WTC11 (cell line): ENCODE data around the gene RABEP1. TPM values are rescaled to one million over a fixed set of nuclear protein-coding genes. Genes with fewer than 3 reads are reported as not detected.
A peak's percentile ranks its signal among the peaks of the same experiment; 100 is the strongest.

Experiments used
- ATAC-seq: fragments of 200-7000 bp; cut with Tn5 transposase; 2 replicates; pipeline ENCODE4 v1.10.0; 2021; ENCODE audit warnings: mild to moderate bottlenecking, moderate library complexity
- Bru-seq: library from RNA; stranded (reverse); fragments of 400-500 nt; gene quantifications from one replicate; lab custom pipeline; 2021; lab: Mats Ljungman, UMichigan
- CTCF ChIA-PET: fragments of 300-600 bp; sonication (Branson Sonifier 250); formaldehyde crosslinking; loops from one replicate; lab custom pipeline; 2021; ENCODE audit warnings: antibody characterized with exemption; lab: Charles Lee
- POLR2A ChIA-PET: fragments of 350-600 bp; sonication (Branson Sonifier 250); formaldehyde crosslinking; loops from one replicate; lab custom pipeline; 2021; ENCODE audit warnings: antibody characterized with exemption; lab: Charles Lee
- DNase-seq: peaks from one replicate; pipeline ENCODE4 v3.0.0; 2021; ENCODE audit warnings: low spot score
- H3K27ac Mint-ChIP-seq: 2 replicates; pipeline ENCODE4 v1.8.0; 2021; ENCODE audit warnings: mixed read lengths
- H3K27me3 Mint-ChIP-seq: 2 replicates; pipeline ENCODE4 v1.8.0; 2021; ENCODE audit warnings: low read depth, mild to moderate bottlenecking, moderate library complexity, mixed read lengths
- H3K36me3 Mint-ChIP-seq: 2 replicates; pipeline ENCODE4 v1.8.0; 2021; ENCODE audit warnings: mixed read lengths
- H3K4me1 Mint-ChIP-seq: 2 replicates; pipeline ENCODE4 v1.8.0; 2022; ENCODE audit warnings: mixed read lengths
- H3K4me3 Mint-ChIP-seq: 2 replicates; pipeline ENCODE4 v1.8.0; 2021; ENCODE audit warnings: mild to moderate bottlenecking, moderate library complexity, mixed read lengths
- H3K9me3 Mint-ChIP-seq: 2 replicates; pipeline ENCODE4 v1.8.0; 2021; ENCODE audit warnings: mixed read lengths
- E2F1 ChIP-seq: sonication (generic); formaldehyde crosslinking; IDR thresholded peaks from 2 replicates; pipeline ENCODE4 v1.8.0; 2022; ENCODE audit warnings: mild to moderate bottlenecking, missing genetic modification reagents
- ELF4 ChIP-seq: sonication (generic); formaldehyde crosslinking; IDR thresholded peaks from 2 replicates; pipeline ENCODE4 v1.8.1; 2022; ENCODE audit warnings: low read depth, mild to moderate bottlenecking, moderate library complexity, missing genetic modification reagents
- EMX1 ChIP-seq: fragments of 250-450 bp; sonication (Bioruptor Pico); IDR thresholded peaks from 2 replicates; pipeline ENCODE4 v1.8.0; 2021; ENCODE audit warnings: mild to moderate bottlenecking
- ESRRA ChIP-seq: sonication (generic); formaldehyde crosslinking; IDR thresholded peaks from 2 replicates; pipeline ENCODE4 v1.8.1; 2022; ENCODE audit warnings: mild to moderate bottlenecking, missing genetic modification reagents, borderline replicate concordance
- FOXK1 ChIP-seq: sonication (generic); formaldehyde crosslinking; IDR thresholded peaks from 2 replicates; pipeline ENCODE4 v1.8.0; 2022; ENCODE audit warnings: mild to moderate bottlenecking, moderate library complexity, missing genetic modification reagents
- IRF2 ChIP-seq: sonication (generic); formaldehyde crosslinking; IDR thresholded peaks from 2 replicates; pipeline ENCODE4 v1.8.0; 2022; ENCODE audit warnings: low read depth, missing genetic modification reagents, borderline replicate concordance
- KAT7 ChIP-seq: sonication (generic); formaldehyde crosslinking; IDR thresholded peaks from 2 replicates; pipeline ENCODE4 v1.8.1; 2023; ENCODE audit warnings: missing genetic modification reagents, mild to moderate bottlenecking, borderline replicate concordance
- MYBL2 ChIP-seq: sonication (generic); formaldehyde crosslinking; IDR thresholded peaks from 2 replicates; pipeline ENCODE4 v1.8.1; 2023; ENCODE audit warnings: mild to moderate bottlenecking, moderate library complexity, missing genetic modification reagents
- NR1H2 ChIP-seq: sonication (generic); formaldehyde crosslinking; IDR thresholded peaks from 2 replicates; pipeline ENCODE4 v1.9.0; 2021; ENCODE audit warnings: mild to moderate bottlenecking, moderate library complexity, missing genetic modification reagents
- PRRX2 ChIP-seq: fragments of 250-450 bp; sonication (Bioruptor Pico); IDR thresholded peaks from 2 replicates; pipeline ENCODE4 v1.8.0; 2021; ENCODE audit warnings: mild to moderate bottlenecking
- RELA ChIP-seq: sonication (generic); formaldehyde crosslinking; IDR thresholded peaks from 2 replicates; pipeline ENCODE4 v1.8.1; 2022; ENCODE audit warnings: missing genetic modification reagents, mild to moderate bottlenecking, borderline replicate concordance
- SMAD4 ChIP-seq: sonication (generic); formaldehyde crosslinking; IDR thresholded peaks from 2 replicates; pipeline ENCODE4 v1.8.0; 2022; ENCODE audit warnings: mild to moderate bottlenecking, missing genetic modification reagents
- SP1 ChIP-seq: sonication (generic); formaldehyde crosslinking; conservative IDR thresholded peaks from 2 replicates; pipeline ENCODE4 v1.8.1; 2022; ENCODE audit warnings: missing genetic modification reagents
- TCF7 ChIP-seq: sonication (generic); formaldehyde crosslinking; IDR thresholded peaks from 2 replicates; pipeline ENCODE4 v1.8.0; 2022; ENCODE audit warnings: mild to moderate bottlenecking, low read depth, missing genetic modification reagents, moderate library complexity
- ZBTB21 ChIP-seq: sonication (generic); formaldehyde crosslinking; IDR thresholded peaks from 2 replicates; pipeline ENCODE4 v1.8.1; 2023; ENCODE audit warnings: mild to moderate bottlenecking, missing genetic modification reagents, borderline replicate concordance
- ZMAT4 ChIP-seq: fragments of 250-450 bp; sonication (Bioruptor Pico); IDR thresholded peaks from 2 replicates; pipeline ENCODE4 v1.9.0; 2021; ENCODE audit warnings: mild to moderate bottlenecking
- ZNF219 ChIP-seq: sonication (generic); formaldehyde crosslinking; IDR thresholded peaks from 2 replicates; pipeline ENCODE4 v1.8.0; 2023; ENCODE audit warnings: missing genetic modification reagents, mild to moderate bottlenecking, borderline replicate concordance
- ZNF671 ChIP-seq: fragments of 250-450 bp; sonication (Bioruptor Pico); IDR thresholded peaks from 2 replicates; pipeline ENCODE4 v1.8.0; 2021; ENCODE audit warnings: mild to moderate bottlenecking
- ZSCAN18 ChIP-seq: fragments of 250-450 bp; sonication (Bioruptor Pico); IDR thresholded peaks from 2 replicates; pipeline ENCODE4 v2.1.2; 2022; ENCODE audit warnings: mild to moderate bottlenecking, moderate library complexity
- long read RNA-seq, 3 experiments: library from RNA in 1 of 3; library from capped mRNA in 1 of 3; library from polyadenylated mRNA in 1 of 3; unstranded in 2 of 3; stranded (forward) in 1 of 3; transcript quantifications; one replicate each; pipeline ENCODE4 v2.0.0, GENCODE V29; 2021
- total RNA-seq: library from RNA; stranded (reverse); gene quantifications from 3 replicates; pipeline ENCODE4 v1.2.3, GENCODE V29; 2021
- TF ChIP-seq, protein P1 (sequence below): sonication (generic); formaldehyde crosslinking; IDR thresholded peaks from 2 replicates; pipeline ENCODE4 v1.8.1; 2023; ENCODE audit warnings: mild to moderate bottlenecking, missing genetic modification reagents, moderate library complexity
- TF ChIP-seq, protein P2 (sequence below): sonication (generic); formaldehyde crosslinking; IDR thresholded peaks from 2 replicates; pipeline ENCODE4 v1.8.0; 2022; ENCODE audit warnings: mild to moderate bottlenecking, missing genetic modification reagents
- TF ChIP-seq, protein P3 (sequence below): fragments of 250-450 bp; sonication (Bioruptor Pico); conservative IDR thresholded peaks from 2 replicates; pipeline ENCODE4 v1.9.0; 2021; ENCODE audit warnings: mild to moderate bottlenecking

RABEP1 gene, protein sequence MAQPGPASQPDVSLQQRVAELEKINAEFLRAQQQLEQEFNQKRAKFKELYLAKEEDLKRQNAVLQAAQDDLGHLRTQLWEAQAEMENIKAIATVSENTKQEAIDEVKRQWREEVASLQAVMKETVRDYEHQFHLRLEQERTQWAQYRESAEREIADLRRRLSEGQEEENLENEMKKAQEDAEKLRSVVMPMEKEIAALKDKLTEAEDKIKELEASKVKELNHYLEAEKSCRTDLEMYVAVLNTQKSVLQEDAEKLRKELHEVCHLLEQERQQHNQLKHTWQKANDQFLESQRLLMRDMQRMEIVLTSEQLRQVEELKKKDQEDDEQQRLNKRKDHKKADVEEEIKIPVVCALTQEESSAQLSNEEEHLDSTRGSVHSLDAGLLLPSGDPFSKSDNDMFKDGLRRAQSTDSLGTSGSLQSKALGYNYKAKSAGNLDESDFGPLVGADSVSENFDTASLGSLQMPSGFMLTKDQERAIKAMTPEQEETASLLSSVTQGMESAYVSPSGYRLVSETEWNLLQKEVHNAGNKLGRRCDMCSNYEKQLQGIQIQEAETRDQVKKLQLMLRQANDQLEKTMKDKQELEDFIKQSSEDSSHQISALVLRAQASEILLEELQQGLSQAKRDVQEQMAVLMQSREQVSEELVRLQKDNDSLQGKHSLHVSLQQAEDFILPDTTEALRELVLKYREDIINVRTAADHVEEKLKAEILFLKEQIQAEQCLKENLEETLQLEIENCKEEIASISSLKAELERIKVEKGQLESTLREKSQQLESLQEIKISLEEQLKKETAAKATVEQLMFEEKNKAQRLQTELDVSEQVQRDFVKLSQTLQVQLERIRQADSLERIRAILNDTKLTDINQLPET
- 37.7 to 42.0 TPM (median 40.9 TPM) in 3 replicates for total RNA-seq
- Bru-seq, nascent RNA = percentile 75 among the genes with signal in this experiment
- long read RNA-seq, experiment 1, full-length matches to known transcripts = 116 of 204 reads
- long read RNA-seq, experiment 1, partial matches to known transcripts = 67 of 204 reads
- long read RNA-seq, experiment 1, other reads (novel, unspliced or antisense) = 21 of 204 reads
- long read RNA-seq, experiment 2, full-length matches to known transcripts = 11 of 68 reads
- long read RNA-seq, experiment 2, partial matches to known transcripts = 27 of 68 reads
- long read RNA-seq, experiment 2, other reads (novel, unspliced or antisense) = 30 of 68 reads
- long read RNA-seq, experiment 3, partial matches to known transcripts = 1 of 3 reads
- long read RNA-seq, experiment 3, other reads (novel, unspliced or antisense) = 2 of 3 reads

- Mint-ChIP-seq H3K4me1 (peaks cover 36% of the 10 kb centered on the region), H3K36me3 (no peaks in the 10 kb centered on the region; the same call in 1 of the 2 replicates), H3K27ac (peak within 1 kb of the TSS; percentile 23; the same call in 1 of the 2 replicates), H3K9me3 (no peaks in the 10 kb centered on the region), H3K27me3 (peaks cover 5% of the 10 kb centered on the region; the same call in 1 of the 2 replicates), H3K4me3 (peak within 1 kb of the TSS; percentile 81)
- DNase-seq (peak; percentile 91), ATAC-seq (peak; percentile 77)
- CTCF ChIA-PET = interaction anchor here (0.6 to 0.8 kb wide), 3 partner anchors 44 to 157 kb away, joined by 3 to 4 read pairs (median 3); partner anchors contain the start of gene C1QBP
- POLR2A ChIA-PET = interaction anchor here (0.7 kb wide), 1 partner anchor 181 kb away, joined by 3 read pairs; no protein-coding TSS in a partner anchor
- TF ChIP-seq SMAD4 (CRISPR knock-in tag) = no peak
- no peak for TF ChIP-seq EMX1 (CRISPR knock-in tag)
- TF ChIP-seq NR1H2 (CRISPR knock-in tag) = no peak
- TF ChIP-seq ESRRA (CRISPR knock-in tag) = no peak
- no peak for TF ChIP-seq ZNF671 (CRISPR knock-in tag)
- peak; percentile 80 for TF ChIP-seq SP1 (CRISPR knock-in tag)
- no peak for TF ChIP-seq ZSCAN18 (CRISPR knock-in tag)
- no peak for TF ChIP-seq ELF4
- no peak for TF ChIP-seq RELA (CRISPR knock-in tag)
- TF ChIP-seq ZNF219 (CRISPR knock-in tag) = no peak
- TF ChIP-seq IRF2 (CRISPR knock-in tag) = no peak
- no peak for TF ChIP-seq FOXK1 (CRISPR knock-in tag)
- TF ChIP-seq MYBL2 (CRISPR knock-in tag) = no peak
- TF ChIP-seq, protein P1, sequence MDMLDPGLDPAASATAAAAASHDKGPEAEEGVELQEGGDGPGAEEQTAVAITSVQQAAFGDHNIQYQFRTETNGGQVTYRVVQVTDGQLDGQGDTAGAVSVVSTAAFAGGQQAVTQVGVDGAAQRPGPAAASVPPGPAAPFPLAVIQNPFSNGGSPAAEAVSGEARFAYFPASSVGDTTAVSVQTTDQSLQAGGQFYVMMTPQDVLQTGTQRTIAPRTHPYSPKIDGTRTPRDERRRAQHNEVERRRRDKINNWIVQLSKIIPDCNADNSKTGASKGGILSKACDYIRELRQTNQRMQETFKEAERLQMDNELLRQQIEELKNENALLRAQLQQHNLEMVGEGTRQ (CRISPR knock-in tag) = peak; percentile 97
- TF ChIP-seq ZBTB21 (CRISPR knock-in tag) = no peak
- TF ChIP-seq ZMAT4 (CRISPR knock-in tag) = no peak
- TF ChIP-seq E2F1 = no peak
- no peak for TF ChIP-seq TCF7
- TF ChIP-seq, protein P2, sequence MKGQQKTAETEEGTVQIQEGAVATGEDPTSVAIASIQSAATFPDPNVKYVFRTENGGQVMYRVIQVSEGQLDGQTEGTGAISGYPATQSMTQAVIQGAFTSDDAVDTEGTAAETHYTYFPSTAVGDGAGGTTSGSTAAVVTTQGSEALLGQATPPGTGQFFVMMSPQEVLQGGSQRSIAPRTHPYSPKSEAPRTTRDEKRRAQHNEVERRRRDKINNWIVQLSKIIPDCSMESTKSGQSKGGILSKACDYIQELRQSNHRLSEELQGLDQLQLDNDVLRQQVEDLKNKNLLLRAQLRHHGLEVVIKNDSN = peak; percentile 96
- TF ChIP-seq, protein P3, sequence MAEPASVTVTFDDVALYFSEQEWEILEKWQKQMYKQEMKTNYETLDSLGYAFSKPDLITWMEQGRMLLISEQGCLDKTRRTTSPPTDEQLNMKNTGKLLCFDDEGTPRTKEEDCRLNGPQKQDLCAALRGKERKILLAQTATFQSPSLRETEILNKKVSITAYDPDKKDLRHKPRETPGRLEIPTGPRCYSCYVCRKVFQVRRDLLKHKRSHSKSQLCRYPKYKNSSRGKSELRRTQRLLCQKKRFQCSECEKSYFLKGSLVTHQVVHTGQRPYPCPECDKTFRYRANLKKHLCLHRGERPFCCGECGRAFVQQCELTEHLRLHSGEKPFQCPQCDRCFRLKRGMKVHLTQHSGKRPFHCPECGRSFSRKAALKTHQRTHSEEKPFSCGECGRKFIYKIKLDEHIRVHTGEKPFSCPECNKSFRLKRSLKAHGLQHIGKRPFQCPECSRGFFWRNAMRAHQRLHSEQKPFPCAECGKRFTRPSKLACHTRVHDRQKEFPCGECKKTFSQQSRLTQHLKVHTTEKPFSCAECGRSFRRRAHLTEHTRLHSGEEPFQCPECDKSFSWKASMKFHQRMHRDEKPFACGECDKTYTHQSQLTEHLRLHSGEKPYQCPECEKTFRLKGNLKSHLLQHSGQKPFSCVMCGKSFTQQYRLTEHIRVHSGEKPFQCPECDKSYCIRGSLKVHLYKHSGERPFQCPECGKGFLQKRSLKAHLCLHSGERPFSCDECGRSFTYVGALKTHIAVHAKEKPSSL (CRISPR knock-in tag) = no peak
- 0 out of 2 replicates have a peak, but pooled peaks have one; percentile 33 for TF ChIP-seq KAT7 (CRISPR knock-in tag)
- TF ChIP-seq PRRX2 (CRISPR knock-in tag) = no peak
These were observed at the start of gene RABEP1 for GRCh38 chr17:5281814-5282641. TSS of gene RABEP1 (plus strand) at chr17:5282284. CDS start at chr17:5282487, 203 bp downstream.
